NOMO-1 treated with DMSO at 0.1 percent for 48 hours (cell line): Measurements from ENCODE around the gene CDKN2AIP.

Source experiments
- DNase-seq: peaks from one replicate; lab custom pipeline; 2025; ENCODE audit not compliant: unreplicated experiment; lab: John Stamatoyannopoulos, UW

Gene CDKN2AIP

GRCh38 chr4:183444214-183445096, at the start of gene CDKN2AIP:
Gene CDKN2AIP, plus strand, starts transcription at chr4:183444636. Its CDS starts 162 bp downstream, at chr4:183444798.
- DNase-seq = peak; percentile 93

- DNase-seq = no peak
Measured at GRCh38 chr4:183395395-183395794, 49.0 kb upstream of the CDKN2AIP start.

- peak; percentile 79 for DNase-seq
Measured at GRCh38 chr4:183396227-183396637, 48.2 kb upstream of the CDKN2AIP start.

GRCh38 chr4:183397741-183398297, 46.6 kb upstream of the CDKN2AIP start:
- DNase-seq = no peak

- peak; percentile 77 for DNase-seq
Measured at GRCh38 chr4:183398298-183399125, 45.9 kb upstream of the CDKN2AIP start.

GRCh38 chr4:183399126-183399522, 45.3 kb upstream of the CDKN2AIP start:
- no peak for DNase-seq

GRCh38 chr4:183399616-183400015, 44.8 kb upstream of the CDKN2AIP start:
- peak; percentile 46 for DNase-seq

- no peak for DNase-seq
Measured at GRCh38 chr4:183400035-183400434, 44.4 kb upstream of the CDKN2AIP start.

GRCh38 chr4:183401473-183401872, 43.0 kb upstream of the CDKN2AIP start:
- DNase-seq = no peak

- no peak for DNase-seq
Measured at GRCh38 chr4:183402771-183403170, 41.7 kb upstream of the CDKN2AIP start.

- no peak for DNase-seq
Measured at GRCh38 chr4:183403486-183403885, 41.0 kb upstream of the CDKN2AIP start.

GRCh38 chr4:183403961-183404360, 40.5 kb upstream of the CDKN2AIP start:
- DNase-seq = no peak

GRCh38 chr4:183405303-183405702, 39.1 kb upstream of the CDKN2AIP start:
- no peak for DNase-seq

- peak; percentile 60 for DNase-seq
Measured at GRCh38 chr4:183407128-183407585, 37.3 kb upstream of the CDKN2AIP start.

GRCh38 chr4:183407635-183408464, 36.6 kb upstream of the CDKN2AIP start:
- DNase-seq = no peak

- no peak for DNase-seq
Measured at GRCh38 chr4:183408796-183409195, 35.6 kb upstream of the CDKN2AIP start.

- DNase-seq = no peak
Measured at GRCh38 chr4:183409483-183409882, 35.0 kb upstream of the CDKN2AIP start.

- DNase-seq = no peak
Measured at GRCh38 chr4:183409934-183410333, 34.5 kb upstream of the CDKN2AIP start.

GRCh38 chr4:183411291-183411861, 33.1 kb upstream of the CDKN2AIP start:
- DNase-seq = peak; percentile 39

GRCh38 chr4:183412821-183413220, 31.6 kb upstream of the CDKN2AIP start:
- no peak for DNase-seq
